Activated CD8-positive, alpha-beta T cell treated with anti-CD3 and anti-CD28 coated beads for 36 hours (primary cell): ENCODE results near the gene BAK1. TPM values are rescaled to one million over a fixed set of nuclear protein-coding genes. Genes with fewer than 3 reads are reported as not detected.

ENCODE experiments used
- ATAC-seq: fragments of 200-7000 bp; cut with Tn5 transposase; one replicate; pipeline ENCODE4 v1.10.0; 2021; ENCODE audit warnings: mild to moderate bottlenecking, moderate library complexity
- CTCF ChIA-PET: fragments of 350-600 bp; sonication (Branson Sonifier 250); formaldehyde crosslinking; loops from one replicate; lab custom pipeline; 2021; ENCODE audit warnings: antibody characterized with exemption; lab: Charles Lee
- POLR2A ChIA-PET: fragments of 350-600 bp; sonication (Branson Sonifier 250); formaldehyde crosslinking; loops from one replicate; lab custom pipeline; 2021; ENCODE audit warnings: antibody characterized with exemption; lab: Charles Lee
- DNase-seq: peaks from one replicate; pipeline ENCODE4 v3.0.0-alpha.2; 2020
- H3K27ac Mint-ChIP-seq: one replicate; pipeline ENCODE4 v1.8.0; 2021; ENCODE audit warnings: mild to moderate bottlenecking, mixed read lengths
- H3K27me3 Mint-ChIP-seq: one replicate; pipeline ENCODE4 v1.8.0; 2021; ENCODE audit warnings: mixed read lengths
- H3K36me3 Mint-ChIP-seq: one replicate; pipeline ENCODE4 v1.8.0; 2021; ENCODE audit warnings: low read depth, mixed read lengths
- H3K4me1 Mint-ChIP-seq: one replicate; pipeline ENCODE4 v1.8.0; 2021; ENCODE audit warnings: low read depth, mixed read lengths
- H3K4me3 Mint-ChIP-seq: one replicate; pipeline ENCODE4 v1.8.0; 2021; ENCODE audit warnings: mild to moderate bottlenecking, moderate library complexity, mixed read lengths
- H3K9me3 Mint-ChIP-seq: one replicate; pipeline ENCODE4 v1.8.0; 2021; ENCODE audit warnings: mixed read lengths
- intact Hi-C: fragments of 100-400 bp; cut with micrococcal nuclease; formaldehyde crosslinking; loops from one replicate; pipeline ENCODE4 v1.10.0; 2022
- total RNA-seq, 2 experiments: library from RNA; stranded (reverse); gene quantifications; one replicate each; pipeline ENCODE4 v1.2.3, GENCODE V29; 2021
- TF ChIP-seq, protein P1 (sequence below): fragments of 200-600 bp; IDR thresholded peaks from one replicate; pipeline ENCODE4 v1.8.0; 2022; ENCODE audit warnings: antibody characterized with exemption, mild to moderate bottlenecking

The BAK1 gene
- total RNA-seq, 2 experiments from 2014 or later, result 33.8 to 34.3 TPM

DNA sequence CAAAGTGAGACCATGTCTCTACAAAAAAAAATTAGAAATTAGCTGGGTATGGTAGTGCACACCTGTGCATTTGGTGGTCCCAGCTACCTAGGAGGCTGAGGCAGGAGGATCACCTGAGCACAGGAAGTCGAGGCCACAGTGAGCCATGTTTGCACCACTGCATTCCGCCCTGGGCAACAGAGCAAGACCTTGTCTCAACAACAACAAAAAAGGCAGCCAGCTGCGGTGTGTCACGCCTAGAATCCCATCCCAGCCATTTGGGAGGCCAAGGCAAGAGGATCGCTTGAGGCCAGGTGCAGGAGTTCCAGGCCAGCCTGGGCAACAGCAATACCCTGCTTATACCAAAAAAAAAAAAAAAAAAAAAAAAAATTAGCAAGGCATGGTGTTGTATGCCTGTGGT, 1.1 kb upstream of the BAK1 start:
- ChIA-PET POLR2A (interaction anchor here (0.6 to 1.9 kb wide), 2 partner anchors 113 to 150 kb away, joined by 3 to 4 read pairs; no protein-coding TSS in a partner anchor), CTCF (interaction anchor here (0.8 to 2.2 kb wide), 4 partner anchors 9 to 130 kb away, joined by 3 to 7 read pairs (median 4); partner anchors contain the start of gene UQCC2)
- Mint-ChIP-seq H3K27me3 (no peaks in the 10 kb centered on the region), H3K27ac (no peak overlapping the region), H3K9me3 (no peaks in the 10 kb centered on the region), H3K36me3 (peaks cover 19% of the 10 kb centered on the region), H3K4me3 (no peak overlapping the region), H3K4me1 (peaks cover 35% of the 10 kb centered on the region)
- DNase-seq (no peak), ATAC-seq (no peak)
- intact Hi-C loops, result loop anchor here (5.0 kb wide), 1 partner anchor 41 kb away; the partner anchor contains the start of gene ITPR3
- TF ChIP-seq, protein P1, sequence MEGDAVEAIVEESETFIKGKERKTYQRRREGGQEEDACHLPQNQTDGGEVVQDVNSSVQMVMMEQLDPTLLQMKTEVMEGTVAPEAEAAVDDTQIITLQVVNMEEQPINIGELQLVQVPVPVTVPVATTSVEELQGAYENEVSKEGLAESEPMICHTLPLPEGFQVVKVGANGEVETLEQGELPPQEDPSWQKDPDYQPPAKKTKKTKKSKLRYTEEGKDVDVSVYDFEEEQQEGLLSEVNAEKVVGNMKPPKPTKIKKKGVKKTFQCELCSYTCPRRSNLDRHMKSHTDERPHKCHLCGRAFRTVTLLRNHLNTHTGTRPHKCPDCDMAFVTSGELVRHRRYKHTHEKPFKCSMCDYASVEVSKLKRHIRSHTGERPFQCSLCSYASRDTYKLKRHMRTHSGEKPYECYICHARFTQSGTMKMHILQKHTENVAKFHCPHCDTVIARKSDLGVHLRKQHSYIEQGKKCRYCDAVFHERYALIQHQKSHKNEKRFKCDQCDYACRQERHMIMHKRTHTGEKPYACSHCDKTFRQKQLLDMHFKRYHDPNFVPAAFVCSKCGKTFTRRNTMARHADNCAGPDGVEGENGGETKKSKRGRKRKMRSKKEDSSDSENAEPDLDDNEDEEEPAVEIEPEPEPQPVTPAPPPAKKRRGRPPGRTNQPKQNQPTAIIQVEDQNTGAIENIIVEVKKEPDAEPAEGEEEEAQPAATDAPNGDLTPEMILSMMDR, result no peak

DNA sequence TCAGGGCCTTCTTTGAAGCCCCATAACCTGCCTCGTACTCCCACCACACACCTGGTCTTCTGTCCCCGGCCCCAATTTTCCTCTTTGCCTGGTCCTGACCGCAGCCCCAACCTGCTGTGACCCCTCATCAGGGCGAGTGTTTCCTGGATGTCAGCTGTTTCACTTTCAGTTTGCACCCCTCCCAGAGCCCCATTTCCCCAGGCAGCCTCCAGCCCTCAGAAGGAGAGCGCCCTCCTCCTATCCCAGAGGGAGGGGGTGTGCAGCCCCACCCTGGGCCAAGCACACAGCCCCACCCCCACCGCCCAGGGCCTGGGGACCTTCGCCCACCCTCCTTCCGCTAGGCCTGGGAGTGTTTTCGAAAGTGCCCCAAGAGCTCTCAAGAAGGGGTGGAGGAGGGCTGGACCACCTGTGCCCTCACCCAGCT, 1.5 kb downstream of the BAK1 start:
- intact Hi-C loops, result loop anchor here (10.0 kb wide), 2 partner anchors 124 to 154 kb away; partner anchors contain the start of genes SYNGAP1 and ZBTB9
- Mint-ChIP-seq H3K36me3 (peaks cover 34% of the 10 kb centered on the region), H3K27ac (peak overlapping the region; percentile 92), H3K4me1 (peaks cover 21% of the 10 kb centered on the region), H3K27me3 (no peaks in the 10 kb centered on the region), H3K4me3 (peak overlapping the region; percentile 83), H3K9me3 (no peaks in the 10 kb centered on the region)
- ChIA-PET CTCF (interaction anchor here (0.8 to 2.6 kb wide), 10 partner anchors 8 to 301 kb away, joined by 3 to 14 read pairs (median 4); partner anchors contain the start of genes B3GALT4 and ZBTB9), POLR2A (interaction anchor here (0.6 to 2.5 kb wide), 9 partner anchors 8 to 633 kb away, joined by 3 to 22 read pairs (median 4); partner anchors contain the start of genes CUTA and ITPR3)
- TF ChIP-seq, protein P1, result no peak
- ATAC-seq (peak; percentile 28), DNase-seq (peak; percentile 63)

DNA sequence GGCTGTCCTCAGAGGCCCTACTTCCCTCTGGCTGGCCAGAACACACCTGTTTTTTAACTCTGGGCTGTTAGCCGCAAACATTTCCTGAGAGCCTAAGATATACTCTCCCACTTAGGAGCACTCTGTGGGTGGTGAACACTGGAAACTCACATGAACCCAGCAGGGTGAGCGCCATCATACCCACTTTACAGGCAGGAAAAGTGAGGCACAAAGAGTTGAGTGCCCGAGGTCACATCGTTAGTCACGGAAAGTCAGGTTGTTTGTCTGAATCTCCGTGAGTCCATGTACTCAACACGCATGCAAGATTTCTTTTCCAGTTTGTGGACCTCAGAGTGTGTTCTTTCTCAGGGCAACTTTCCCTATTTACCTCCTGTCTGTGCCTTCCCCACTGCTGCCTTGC, 1.9 kb downstream of the BAK1 start:
- TF ChIP-seq, protein P1, result no peak
- ATAC-seq (no peak), DNase-seq (peak; percentile 32)
- no peaks in the 10 kb centered on the region for H3K27me3 Mint-ChIP-seq
- CTCF ChIA-PET, result interaction anchor here (0.8 to 2.6 kb wide), 5 partner anchors 7 to 301 kb away, joined by 3 to 14 read pairs (median 3); partner anchors contain the start of gene B3GALT4
- H3K4me1 Mint-ChIP-seq, result peaks cover 21% of the 10 kb centered on the region
- H3K4me3 Mint-ChIP-seq, result peak overlapping the region; percentile 83
- H3K27ac Mint-ChIP-seq, result peak overlapping the region; percentile 92
- intact Hi-C loops, result loop anchor here (10.0 kb wide), 2 partner anchors 123 to 153 kb away; partner anchors contain the start of genes SYNGAP1 and ZBTB9
- POLR2A ChIA-PET, result interaction anchor here (0.9 to 2.5 kb wide), 4 partner anchors 8 to 149 kb away, joined by 3 to 22 read pairs (median 8); partner anchors contain the start of gene ITPR3
- H3K36me3 Mint-ChIP-seq, result peaks cover 34% of the 10 kb centered on the region
- no peaks in the 10 kb centered on the region for H3K9me3 Mint-ChIP-seq

DNA sequence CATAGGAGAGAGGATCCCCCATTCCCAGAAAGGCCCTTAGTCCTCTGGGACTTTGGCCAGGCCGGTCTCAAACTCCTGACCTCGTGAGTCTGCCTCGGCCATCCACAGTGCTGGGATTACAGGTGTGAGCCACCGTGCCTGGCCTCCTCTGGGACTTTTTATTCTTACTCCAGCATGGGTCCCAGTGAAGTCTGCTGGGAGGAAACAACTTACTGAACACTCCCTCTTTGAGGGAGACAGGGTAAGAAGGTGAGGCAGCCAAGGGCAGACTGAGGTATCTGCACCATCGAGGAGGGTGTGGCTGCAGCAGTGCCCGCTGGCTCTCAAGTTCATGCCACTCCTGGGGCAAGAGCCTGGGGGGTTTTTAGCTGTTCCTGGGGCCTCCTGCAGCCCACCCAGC, 2.4 kb downstream of the BAK1 start:
- DNase-seq, result no peak
- H3K36me3 Mint-ChIP-seq, result peaks cover 34% of the 10 kb centered on the region
- ATAC-seq, result no peak
- CTCF ChIA-PET, result no interaction called here
- TF ChIP-seq, protein P1, result no peak
- H3K9me3 Mint-ChIP-seq, result no peaks in the 10 kb centered on the region
- H3K4me3 Mint-ChIP-seq, result peak overlapping the region; percentile 83
- intact Hi-C loops, result loop anchor here (10.0 kb wide), 2 partner anchors 123 to 153 kb away; partner anchors contain the start of genes SYNGAP1 and ZBTB9
- POLR2A ChIA-PET, result interaction anchor here (2.5 kb wide), 1 partner anchor 8 kb away, joined by 22 read pairs; no protein-coding TSS in a partner anchor
- peaks cover 21% of the 10 kb centered on the region for H3K4me1 Mint-ChIP-seq
- H3K27me3 Mint-ChIP-seq, result no peaks in the 10 kb centered on the region
- peak overlapping the region; percentile 92 for H3K27ac Mint-ChIP-seq

DNA sequence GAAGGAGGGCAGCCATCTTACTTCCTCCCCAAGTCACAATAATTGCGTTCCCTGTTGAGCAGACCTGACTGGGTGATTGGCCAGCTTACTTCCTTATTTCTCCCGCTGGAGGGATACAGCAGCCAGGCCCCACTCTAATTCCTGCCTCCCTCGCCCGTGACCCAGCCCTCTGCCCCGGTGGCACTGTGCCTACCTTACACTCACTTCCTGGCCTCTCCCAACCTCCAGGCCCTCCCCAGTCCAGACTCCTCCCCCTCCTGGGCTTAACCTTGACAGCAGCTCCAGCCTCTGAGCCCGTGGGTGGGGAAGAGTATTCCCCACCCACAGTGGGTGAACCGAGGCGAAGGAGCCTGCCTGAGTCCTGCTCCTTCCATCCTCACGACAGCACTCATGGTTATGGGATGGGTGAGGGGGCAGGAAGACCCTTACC, 3.0 kb downstream of the BAK1 start:
- ChIA-PET CTCF (no interaction called here), POLR2A (interaction anchor here (0.6 kb wide), 1 partner anchor 124 kb away, joined by 3 read pairs; no protein-coding TSS in a partner anchor)
- Mint-ChIP-seq H3K4me3 (peak overlapping the region; percentile 83), H3K9me3 (no peaks in the 10 kb centered on the region), H3K27me3 (no peaks in the 10 kb centered on the region), H3K4me1 (peaks cover 25% of the 10 kb centered on the region), H3K36me3 (peaks cover 36% of the 10 kb centered on the region), H3K27ac (peak overlapping the region; percentile 92)
- ATAC-seq (no peak), DNase-seq (peak; percentile 37)
- intact Hi-C loops, result loop anchor here (10.0 kb wide), 2 partner anchors 122 to 152 kb away; partner anchors contain the start of genes SYNGAP1 and ZBTB9
- TF ChIP-seq, protein P1, result no peak
